ENCODE results near the gene P2RY8.

P2RY8 gene

DNA sequence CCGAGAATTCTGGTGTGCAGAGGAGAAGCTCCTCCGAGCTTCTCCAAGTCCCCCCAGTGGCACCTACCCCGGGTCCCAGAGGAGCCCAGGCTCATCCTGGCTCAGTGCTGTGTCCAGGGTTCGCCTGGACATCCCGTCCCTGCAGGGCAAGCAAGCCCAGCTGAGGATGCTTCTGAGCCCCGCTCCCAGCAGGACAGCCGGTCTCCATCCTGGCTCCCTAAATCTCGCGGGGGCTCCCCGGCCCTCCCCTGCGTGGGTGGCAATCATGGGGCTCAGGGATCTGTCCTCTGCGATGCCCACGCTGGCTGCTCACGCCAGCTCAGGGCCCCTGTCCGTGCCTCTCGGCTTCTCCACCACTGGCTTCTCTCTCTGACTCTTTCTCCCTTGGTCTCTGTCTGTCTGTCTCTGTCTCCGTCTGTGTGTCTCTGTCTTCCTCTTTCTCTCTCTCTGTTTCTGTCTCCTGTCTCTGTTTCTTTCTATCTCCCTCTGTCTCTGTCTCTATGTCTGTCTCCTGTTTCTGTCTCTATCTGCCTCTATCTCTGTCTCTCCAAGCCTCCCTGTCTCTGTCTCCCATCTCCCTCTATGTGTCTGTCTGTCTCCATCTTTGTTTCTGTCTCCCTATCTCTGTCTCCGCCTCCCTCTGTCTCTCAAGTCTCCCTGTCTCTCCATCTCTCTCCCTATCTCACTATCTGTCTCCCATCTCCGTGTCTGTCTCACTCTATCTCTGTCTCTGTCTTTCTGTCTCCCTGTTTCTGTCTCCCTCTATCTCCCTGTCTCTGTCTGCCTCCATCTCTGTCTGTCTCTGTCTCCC is 117.2 kb downstream of the P2RY8 start:
- no peak for DNase-seq (ENCODE audit: low read depth in 2 of 2)

DNA sequence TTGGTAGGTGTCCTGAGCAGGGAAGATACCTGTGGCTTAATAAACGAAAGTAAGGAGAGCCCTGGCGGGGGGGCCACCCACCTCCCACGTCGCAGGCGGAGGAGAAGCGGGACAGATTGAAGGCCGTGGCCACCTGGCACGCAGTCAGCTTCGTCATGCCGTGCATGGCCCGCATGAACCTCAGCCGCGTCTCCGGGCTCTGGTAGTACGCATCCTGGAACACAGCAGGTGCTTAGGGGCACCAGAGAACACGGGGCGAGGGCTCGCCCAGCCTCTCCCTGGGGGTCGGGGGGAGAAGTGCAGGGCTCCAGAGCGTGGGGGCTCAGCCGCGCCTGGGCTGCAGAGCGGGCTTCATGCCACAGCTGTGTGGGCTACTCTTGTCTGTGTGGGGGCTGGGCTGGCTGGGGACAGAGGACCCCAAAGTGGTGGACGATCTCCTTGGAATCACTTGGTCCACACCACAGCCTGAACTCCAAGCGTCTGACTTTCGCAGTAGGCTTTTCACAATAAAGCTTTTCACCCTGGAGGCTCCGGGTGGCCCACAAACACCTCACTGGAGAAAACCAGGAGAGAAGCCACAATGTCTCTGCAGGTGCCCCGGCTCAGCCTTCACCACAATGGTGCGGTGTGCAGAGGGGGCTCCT is 118.0 kb downstream of the P2RY8 start:
- no peak for DNase-seq (ENCODE audit: low read depth in 2 of 2)

DNA sequence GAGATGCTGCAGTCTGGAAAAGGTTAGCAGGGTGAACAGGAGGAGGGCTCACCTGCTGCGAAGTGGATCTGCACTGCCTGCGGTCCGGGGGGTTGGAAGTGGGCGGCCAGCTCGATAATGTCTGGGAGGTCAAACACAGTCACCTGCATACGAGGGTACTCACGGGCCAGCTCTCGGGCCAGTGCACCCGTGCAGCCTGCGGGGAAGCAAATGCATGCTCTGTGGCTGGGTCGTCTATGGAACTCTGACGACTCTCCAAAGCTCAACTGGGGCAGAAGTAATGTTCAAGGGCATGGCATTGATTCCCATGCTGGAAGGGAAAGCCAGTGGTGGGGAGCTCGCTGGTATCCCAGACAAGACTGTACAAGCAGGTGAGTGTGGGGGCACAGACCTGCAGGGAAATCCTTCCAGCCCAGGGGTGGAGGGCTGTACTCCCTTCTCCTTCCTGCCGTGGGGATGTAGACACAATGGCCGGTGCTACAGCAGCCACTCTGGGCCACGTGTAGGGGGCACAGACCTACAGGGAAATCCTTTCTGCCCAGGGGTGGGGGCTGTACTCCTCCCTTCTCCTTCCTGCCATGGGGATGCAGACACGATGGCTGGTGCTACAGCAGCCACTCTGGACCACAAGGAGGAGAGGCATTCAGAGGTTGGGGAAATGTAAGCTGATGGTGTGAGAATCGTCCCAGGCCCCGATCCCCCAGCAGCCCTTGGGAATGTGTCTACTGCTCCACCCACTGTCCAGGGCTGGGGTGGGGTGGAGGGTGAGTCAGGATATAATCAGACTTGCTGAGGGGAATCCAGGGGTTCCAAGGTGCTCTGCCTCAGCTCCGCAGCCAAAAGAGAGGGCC is 118.8 kb downstream of the P2RY8 start:
- no peak for DNase-seq (ENCODE audit: low read depth in 2 of 2)

DNA sequence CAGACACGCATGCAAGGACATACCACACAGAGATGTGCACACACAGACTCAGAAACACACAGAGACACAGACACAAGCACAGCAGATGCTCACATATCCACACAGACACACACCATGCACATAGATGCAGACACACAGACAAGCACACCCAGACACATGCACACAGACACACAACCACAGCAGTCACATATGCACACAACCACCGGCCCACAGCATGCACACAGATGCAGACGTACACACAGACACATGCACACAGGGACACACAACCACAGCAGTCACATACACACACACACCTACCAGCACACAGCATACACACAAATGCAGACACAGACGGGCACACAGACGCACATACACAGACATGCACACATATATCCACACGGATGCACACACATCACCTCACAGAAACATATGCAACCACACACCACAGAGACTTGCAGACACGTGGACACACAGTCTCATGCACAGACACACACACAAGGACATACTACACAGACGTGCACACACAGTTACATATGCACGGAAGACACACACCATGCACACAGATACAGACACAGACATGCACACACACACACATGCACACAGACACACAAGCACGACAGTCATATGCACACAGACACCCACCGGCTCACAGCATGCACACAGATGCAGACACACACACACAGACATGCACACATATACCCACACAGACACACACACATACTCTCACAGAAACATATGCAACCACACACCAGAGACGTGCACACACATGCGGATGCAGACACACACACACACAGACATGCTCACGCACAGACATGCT is 119.8 kb downstream of the P2RY8 start:
- no peak for DNase-seq (ENCODE audit: low read depth in 2 of 2)

DNA sequence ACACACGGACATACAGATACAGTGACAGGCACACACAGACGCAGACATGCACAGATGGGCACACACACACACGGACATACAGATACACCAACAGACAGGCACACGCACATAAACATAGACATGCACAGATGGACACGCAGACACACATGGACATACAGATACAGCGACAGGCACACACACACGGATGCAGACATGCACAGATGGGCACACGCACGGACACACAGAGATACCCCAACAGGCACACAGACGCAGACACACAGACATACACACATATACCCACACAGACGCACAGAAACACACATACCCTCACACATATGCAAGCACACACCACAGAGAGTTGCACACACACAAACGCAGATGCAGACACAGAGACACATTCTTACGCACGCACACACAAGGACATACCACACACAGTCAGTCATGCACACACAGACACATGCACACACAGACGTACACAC is 120.6 kb downstream of the P2RY8 start:
- DNase-seq (ENCODE audit: low read depth in 2 of 2) = no peak

Data from fibroblast of skin of left biceps (primary cell).